ENCODE results near the gene TBX3. TPM values are rescaled to one million over a fixed set of nuclear protein-coding genes. Genes with fewer than 3 reads are reported as not detected.

TBX3 gene
- polyA plus RNA-seq, 1 donor from 2014 or later = not detected

GRCh38 chr12:114686426-114686772 lies 2.4 kb upstream of the TBX3 start:
- H4K20me1 ChIP-seq (ENCODE audit: insufficient read depth) = no peaks in the 10 kb centered on the region
- H3K36me3 ChIP-seq (ENCODE audit: insufficient read depth, low read length) = no peaks in the 10 kb centered on the region
- H3F3A ChIP-seq (ENCODE audit: insufficient read depth, low read length, poor library complexity, severe bottlenecking) = peaks cover 3% of the 10 kb centered on the region
- H3K4me2 ChIP-seq (ENCODE audit: low read length) = no peak overlapping the region
- TF ChIP-seq TAF1 (IDR thresholded peaks at IDR 0.05; ENCODE audit: low read depth) (no peak), RAD21 (conservative IDR thresholded peaks at IDR 0.05) (no peak), POLR2AphosphoS5 (IDR thresholded peaks at IDR 0.05) (no peak), MXI1 (conservative IDR thresholded peaks at IDR 0.05; ENCODE audit: poor library complexity, severe bottlenecking) (no peak), EP300 (conservative IDR thresholded peaks at IDR 0.05; ENCODE audit: poor library complexity, severe bottlenecking) (no peak), CTCF (IDR thresholded peaks at IDR 0.05; ENCODE audit: poor library complexity, severe bottlenecking) (no peak), EZH2 (IDR thresholded peaks at IDR 0.05; ENCODE audit: borderline replicate concordance, insufficient read depth, low read length, poor library complexity, severe bottlenecking) (no peak), REST (IDR thresholded peaks at IDR 0.05; ENCODE audit: borderline replicate concordance) (no peak)
- H3K9me2 ChIP-seq (ENCODE audit: insufficient read depth, low read length) = no peaks in the 10 kb centered on the region
- no peak overlapping the region for H2AFZ ChIP-seq (ENCODE audit: low read depth, low read length)
- H3K79me2 ChIP-seq (replicated peaks; ENCODE audit: insufficient read depth, low read length) = no peaks in the 10 kb centered on the region
- H3K4me3 ChIP-seq (ENCODE audit: low read length) = no peak overlapping the region
- H3K27me3 ChIP-seq (ENCODE audit: insufficient read depth, low read depth, low read length) = peaks cover 100% of the 10 kb centered on the region
- H3K9ac ChIP-seq (ENCODE audit: low read length) = no peak overlapping the region
- no peak overlapping the region for H3K27ac ChIP-seq (ENCODE audit: low read length)
- peaks cover 3% of the 10 kb centered on the region for H3K9me3 ChIP-seq (ENCODE audit: low read length)

- no peaks in the 10 kb centered on the region for H3K79me2 ChIP-seq (replicated peaks; ENCODE audit: insufficient read depth, low read length)
Observed at GRCh38 chr12:114685869-114686268, 1.9 kb upstream of the TBX3 start.

More at GRCh38 chr12:114685869-114686268, 1.9 kb upstream of the TBX3 start:
- Histone ChIP-seq H3K9me2 (ENCODE audit: insufficient read depth, low read length) (no peaks in the 10 kb centered on the region), H3K36me3 (ENCODE audit: insufficient read depth, low read length) (no peaks in the 10 kb centered on the region), H3K27me3 (ENCODE audit: insufficient read depth, low read depth, low read length) (peaks cover 100% of the 10 kb centered on the region), H3K9ac (ENCODE audit: low read length) (no peak overlapping the region), H3F3A (ENCODE audit: insufficient read depth, low read length, poor library complexity, severe bottlenecking) (peaks cover 3% of the 10 kb centered on the region), H3K4me3 (ENCODE audit: low read length) (no peak overlapping the region), H3K9me3 (ENCODE audit: low read length) (peaks cover 8% of the 10 kb centered on the region), H4K20me1 (ENCODE audit: insufficient read depth) (no peaks in the 10 kb centered on the region), H3K27ac (ENCODE audit: low read length) (no peak overlapping the region), H2AFZ (ENCODE audit: low read depth, low read length) (no peak overlapping the region), H3K4me2 (ENCODE audit: low read length) (no peak overlapping the region)
- no peak for TF ChIP-seq POLR2AphosphoS5 (IDR thresholded peaks at IDR 0.05)
- no peak for TF ChIP-seq MXI1 (conservative IDR thresholded peaks at IDR 0.05; ENCODE audit: poor library complexity, severe bottlenecking)
- TF ChIP-seq EP300 (conservative IDR thresholded peaks at IDR 0.05; ENCODE audit: poor library complexity, severe bottlenecking) = no peak
- TF ChIP-seq SMC3 (conservative IDR thresholded peaks at IDR 0.05; ENCODE audit: poor library complexity) = no peak
- TF ChIP-seq EZH2 (IDR thresholded peaks at IDR 0.05; ENCODE audit: borderline replicate concordance, insufficient read depth, low read length, poor library complexity, severe bottlenecking) = no peak
